Measurements from ENCODE around the gene TYMP. TPM values are rescaled to one million over a fixed set of nuclear protein-coding genes. Genes with fewer than 3 reads are reported as not detected.

The TYMP gene
- total and polyA plus RNA-seq, 2 donors = 97.3 to 156 TPM

DNA sequence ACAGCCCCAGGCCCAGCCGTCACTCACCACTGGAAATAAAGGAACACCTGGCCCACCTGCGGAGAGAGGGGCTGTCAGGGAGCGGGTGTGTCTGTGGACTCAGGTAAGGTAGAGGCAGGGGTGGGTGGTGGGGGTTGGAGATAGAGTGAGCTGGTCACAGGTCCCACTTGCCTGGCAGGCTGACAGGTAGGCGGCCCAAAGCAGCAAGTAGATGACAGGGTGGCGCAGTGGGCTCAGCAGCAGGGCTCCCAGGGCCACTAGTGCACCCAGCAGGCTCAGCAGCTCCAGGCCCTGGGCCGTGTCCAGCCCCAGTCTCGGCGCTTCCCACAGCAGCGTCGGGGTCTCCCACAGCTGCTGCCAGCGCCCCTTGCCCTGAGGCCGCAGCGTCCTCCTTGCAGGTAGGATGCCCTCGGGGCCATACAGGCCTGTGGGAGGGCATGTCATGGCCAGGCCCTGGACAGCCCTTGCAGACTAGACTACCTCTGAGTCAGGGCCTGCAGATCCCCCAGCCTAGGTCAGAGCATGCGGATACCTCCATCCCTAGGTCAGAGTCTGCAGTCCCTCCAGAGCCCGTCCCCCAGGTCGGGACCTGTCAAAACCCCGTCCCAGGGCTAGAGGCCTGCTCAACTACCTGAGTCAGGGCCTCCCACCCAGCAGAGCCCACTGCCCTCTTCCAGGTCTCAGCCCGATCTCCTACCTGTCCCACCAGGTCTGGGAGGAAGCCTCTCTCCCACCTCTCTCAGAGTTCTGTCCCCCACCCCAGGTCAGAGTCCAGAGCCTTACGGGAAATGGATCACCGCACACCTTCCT is 23.0 kb downstream of the TYMP start:
- DNase-seq (ENCODE audit: low read depth in 6 of 9, low spot score in 9 of 9) = no peak
- Histone ChIP-seq H3K4me3 (ENCODE audit: low read length in 2 of 2) (peak overlapping the region; percentile 92 to 96), H3K4me1 (ENCODE audit: control insufficient read depth in 2 of 2, insufficient read depth in 2 of 2, low read length in 2 of 2) (peaks cover 17 to 26% of the 10 kb centered on the region in 2 donors), H3K9me3 (ENCODE audit: control insufficient read depth in 2 of 2, insufficient read depth in 1 of 2, low read length in 1 of 2) (no peaks in the 10 kb centered on the region), H3K36me3 (ENCODE audit: control insufficient read depth in 2 of 2, insufficient read depth in 2 of 2, low read length in 1 of 2) (peaks cover 21 to 44% of the 10 kb centered on the region in 2 donors), H3K27me3 (ENCODE audit: control insufficient read depth in 2 of 2, insufficient read depth in 1 of 2, low read length in 1 of 2) (no peaks in the 10 kb centered on the region), H3K27ac (ENCODE audit: low read depth in 1 of 2, low read length in 1 of 2) (peak overlapping the region; percentile 81 to 92)
- WGBS = 59% methylated on average over 21 of the region's 21 CpGs

DNA sequence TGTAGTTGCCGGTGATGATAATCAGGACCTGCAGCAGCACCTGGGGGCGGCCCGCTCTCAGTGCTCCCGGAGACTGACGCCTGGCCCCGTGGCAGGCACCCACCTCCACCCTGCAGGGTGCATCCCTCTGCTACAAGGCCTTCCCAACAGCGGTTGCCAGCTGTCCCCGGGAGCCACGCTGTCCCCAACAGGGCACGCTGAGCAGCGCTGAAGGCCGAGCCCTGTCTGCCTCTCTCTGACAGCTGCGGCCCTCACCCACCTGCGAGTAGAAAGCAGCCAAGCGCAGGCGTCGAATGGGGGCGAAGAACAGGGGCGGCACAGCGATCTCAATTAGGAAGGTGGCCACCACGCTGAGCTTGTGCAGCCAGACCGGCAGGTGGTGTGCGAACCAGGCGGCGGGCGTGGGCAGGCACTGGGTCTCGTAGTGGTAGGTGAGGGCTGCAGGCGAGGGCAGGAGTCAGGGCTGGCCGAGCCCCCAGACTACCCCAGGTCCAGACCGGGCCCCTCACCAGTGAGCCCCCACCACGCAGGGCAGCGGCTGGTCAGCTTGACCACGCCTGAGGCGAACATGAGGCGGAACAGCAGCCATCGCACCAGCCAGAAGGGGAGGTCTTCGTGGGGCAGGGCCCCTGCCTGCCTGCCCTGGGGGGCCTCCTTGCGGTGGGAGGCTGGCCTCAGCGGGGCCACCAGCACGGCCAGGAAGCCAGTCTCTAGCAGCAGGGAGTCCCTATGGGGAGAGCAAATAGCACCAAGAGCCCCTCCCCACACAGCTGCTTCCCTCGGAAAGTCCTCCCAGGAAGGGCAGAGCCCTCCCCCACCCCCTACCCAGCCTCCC is 23.8 kb downstream of the TYMP start:
- Histone ChIP-seq H3K27me3 (ENCODE audit: control insufficient read depth in 2 of 2, insufficient read depth in 1 of 2, low read length in 1 of 2) (no peaks in the 10 kb centered on the region), H3K9me3 (ENCODE audit: control insufficient read depth in 2 of 2, insufficient read depth in 1 of 2, low read length in 1 of 2) (no peaks in the 10 kb centered on the region), H3K27ac (ENCODE audit: low read depth in 1 of 2, low read length in 1 of 2) (no peak overlapping the region), H3K4me3 (ENCODE audit: low read length in 2 of 2) (peak overlapping the region; percentile 92 to 96), H3K4me1 (ENCODE audit: control insufficient read depth in 2 of 2, insufficient read depth in 2 of 2, low read length in 2 of 2) (peaks cover 17 to 26% of the 10 kb centered on the region in 2 donors), H3K36me3 (ENCODE audit: control insufficient read depth in 2 of 2, insufficient read depth in 2 of 2, low read length in 1 of 2) (peaks cover 21 to 44% of the 10 kb centered on the region in 2 donors)
- no peak for DNase-seq (ENCODE audit: low read depth in 6 of 9, low spot score in 9 of 9)
- 95% methylated on average over 41 of the region's 41 CpGs for WGBS

DNA sequence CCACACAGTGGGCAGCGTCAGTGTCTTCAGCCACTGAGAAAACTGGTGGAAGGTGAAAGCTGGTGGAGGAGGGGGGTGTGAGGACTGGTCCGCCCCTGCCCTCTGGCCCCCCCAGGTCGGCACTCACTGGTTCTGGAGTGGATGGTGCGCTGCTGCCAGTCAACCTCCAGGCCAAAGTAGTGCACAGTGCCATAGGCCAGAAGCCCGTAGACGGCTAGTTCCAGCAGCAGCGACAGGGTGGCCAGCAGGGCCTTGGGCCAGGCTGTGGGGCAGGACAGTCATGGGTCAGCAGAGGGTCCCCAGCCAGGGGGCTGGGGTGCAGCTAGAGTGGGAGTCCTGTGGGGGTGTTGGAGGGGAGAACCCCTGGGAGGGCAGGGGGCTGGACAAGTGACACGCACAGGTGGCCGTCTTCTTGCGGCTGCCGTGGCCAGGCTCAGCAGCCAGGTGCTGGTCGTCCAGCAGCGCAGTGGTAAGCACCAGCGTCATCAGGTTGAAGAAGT is 24.5 kb downstream of the TYMP start:
- no peaks in the 10 kb centered on the region for H3K27me3 ChIP-seq (ENCODE audit: control insufficient read depth in 2 of 2, insufficient read depth in 1 of 2, low read length in 1 of 2)
- peaks cover 17 to 26% of the 10 kb centered on the region in 2 donors for H3K4me1 ChIP-seq (ENCODE audit: control insufficient read depth in 2 of 2, insufficient read depth in 2 of 2, low read length in 2 of 2)
- H3K27ac ChIP-seq (ENCODE audit: low read depth in 1 of 2, low read length in 1 of 2) = no peak overlapping the region
- H3K9me3 ChIP-seq (ENCODE audit: control insufficient read depth in 2 of 2, insufficient read depth in 1 of 2, low read length in 1 of 2) = no peaks in the 10 kb centered on the region
- 94% methylated on average over 14 of the region's 14 CpGs for WGBS
- DNase-seq (ENCODE audit: low read depth in 6 of 9, low spot score in 9 of 9) = no peak
- H3K36me3 ChIP-seq (ENCODE audit: control insufficient read depth in 2 of 2, insufficient read depth in 2 of 2, low read length in 1 of 2) = peaks cover 21 to 41% of the 10 kb centered on the region in 2 donors
- H3K4me3 ChIP-seq (ENCODE audit: low read length in 2 of 2) = no peak overlapping the region

DNA sequence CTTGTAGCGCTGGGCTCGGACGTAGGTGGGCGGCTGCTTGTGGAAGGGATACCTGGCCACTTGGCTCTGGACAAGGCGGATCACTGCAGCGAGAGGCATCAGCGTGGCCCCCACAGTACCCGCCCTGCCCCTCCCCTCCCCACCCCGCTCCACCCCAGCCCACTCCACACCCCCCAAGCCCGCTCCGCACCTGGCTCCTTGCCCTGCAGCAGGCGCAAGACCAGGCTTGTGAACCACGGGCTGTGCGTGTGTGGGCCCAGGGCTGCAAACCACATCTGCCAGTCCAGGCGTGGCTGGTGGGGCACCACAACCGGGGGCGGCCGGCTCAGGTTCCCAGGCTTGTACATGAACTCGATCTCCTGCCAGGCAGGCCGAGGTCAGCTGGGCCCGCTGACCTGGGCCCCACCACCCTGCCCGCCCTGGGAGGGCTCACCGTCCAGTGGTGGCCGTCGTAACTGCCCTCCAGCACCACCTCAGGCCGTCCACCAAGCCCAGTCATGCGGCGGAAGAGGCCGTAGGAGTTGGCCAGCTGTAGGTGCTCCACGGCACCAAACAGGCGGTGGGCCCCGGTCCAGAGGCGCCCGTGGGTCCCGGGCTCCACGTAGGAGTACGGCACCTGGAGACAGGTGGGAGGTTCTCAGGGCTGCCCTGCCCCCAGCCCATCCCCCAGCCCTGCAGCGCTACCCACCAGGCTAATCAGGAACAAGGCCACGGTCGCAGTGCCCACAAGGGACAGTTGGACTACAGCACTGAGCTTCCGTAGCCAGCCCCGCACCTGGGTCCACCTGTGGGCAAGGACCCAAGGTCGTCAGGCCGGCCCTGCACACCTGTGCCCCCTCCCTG is 25.2 kb downstream of the TYMP start:
- Histone ChIP-seq H3K36me3 (ENCODE audit: control insufficient read depth in 2 of 2, insufficient read depth in 2 of 2, low read length in 1 of 2) (peaks cover 21 to 41% of the 10 kb centered on the region in 2 donors), H3K4me3 (ENCODE audit: low read length in 2 of 2) (no peak overlapping the region), H3K9me3 (ENCODE audit: control insufficient read depth in 2 of 2, insufficient read depth in 1 of 2, low read length in 1 of 2) (no peaks in the 10 kb centered on the region), H3K4me1 (ENCODE audit: control insufficient read depth in 2 of 2, insufficient read depth in 2 of 2, low read length in 2 of 2) (peaks cover 17 to 24% of the 10 kb centered on the region in 2 donors), H3K27ac (ENCODE audit: low read depth in 1 of 2, low read length in 1 of 2) (no peak overlapping the region), H3K27me3 (ENCODE audit: control insufficient read depth in 2 of 2, insufficient read depth in 1 of 2, low read length in 1 of 2) (no peaks in the 10 kb centered on the region)
- 92% methylated on average over 44 of the region's 44 CpGs for WGBS
- no peak for DNase-seq (ENCODE audit: low read depth in 6 of 9, low spot score in 9 of 9)

DNA sequence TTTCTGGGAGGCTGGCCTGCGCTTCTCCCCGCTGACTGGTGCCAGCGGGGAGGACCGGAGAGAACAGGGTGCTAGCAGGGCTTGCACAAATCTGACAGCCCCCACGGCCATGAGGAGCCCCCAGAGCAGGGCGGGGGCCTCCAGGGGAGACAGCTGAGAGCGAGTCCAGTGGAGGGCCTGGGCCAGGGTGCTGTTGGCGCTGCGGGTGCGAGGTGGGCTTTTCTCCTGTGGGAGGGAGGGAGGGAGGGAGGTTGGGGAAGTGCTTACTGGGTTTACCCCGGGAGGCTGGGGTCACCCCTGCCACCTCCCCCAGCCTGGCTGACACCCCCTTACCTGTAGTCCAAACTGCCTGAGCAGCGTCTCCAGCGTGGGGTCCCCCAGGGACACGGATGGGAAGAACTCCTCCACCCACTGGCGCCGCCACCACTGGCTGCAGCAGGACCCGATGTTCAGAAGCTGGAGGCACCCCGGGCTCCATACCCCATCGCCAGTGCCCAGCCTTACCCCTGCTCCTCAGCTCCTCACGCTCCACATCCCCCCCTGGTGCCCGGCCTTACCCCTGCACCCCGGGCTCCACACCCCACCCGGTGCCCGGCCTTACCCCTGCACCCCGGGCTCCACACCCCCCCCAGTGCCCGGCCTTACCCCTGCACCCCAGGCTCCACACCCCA is 26.2 kb downstream of the TYMP start:
- H3K36me3 ChIP-seq (ENCODE audit: control insufficient read depth in 2 of 2, insufficient read depth in 2 of 2, low read length in 1 of 2) = peaks cover 21 to 41% of the 10 kb centered on the region in 2 donors
- no peak for DNase-seq (ENCODE audit: low read depth in 6 of 9, low spot score in 9 of 9)
- no peaks in the 10 kb centered on the region for H3K9me3 ChIP-seq (ENCODE audit: control insufficient read depth in 2 of 2, insufficient read depth in 1 of 2, low read length in 1 of 2)
- H3K4me1 ChIP-seq (ENCODE audit: control insufficient read depth in 2 of 2, insufficient read depth in 2 of 2, low read length in 2 of 2) = peaks cover 10 to 14% of the 10 kb centered on the region in 2 donors
- H3K4me3 ChIP-seq (ENCODE audit: low read length in 2 of 2) = no peak overlapping the region
- no peak overlapping the region for H3K27ac ChIP-seq (ENCODE audit: low read depth in 1 of 2, low read length in 1 of 2)
- H3K27me3 ChIP-seq (ENCODE audit: control insufficient read depth in 2 of 2, insufficient read depth in 1 of 2, low read length in 1 of 2) = no peaks in the 10 kb centered on the region
- WGBS = 94% methylated on average over 26 of the region's 26 CpGs

DNA sequence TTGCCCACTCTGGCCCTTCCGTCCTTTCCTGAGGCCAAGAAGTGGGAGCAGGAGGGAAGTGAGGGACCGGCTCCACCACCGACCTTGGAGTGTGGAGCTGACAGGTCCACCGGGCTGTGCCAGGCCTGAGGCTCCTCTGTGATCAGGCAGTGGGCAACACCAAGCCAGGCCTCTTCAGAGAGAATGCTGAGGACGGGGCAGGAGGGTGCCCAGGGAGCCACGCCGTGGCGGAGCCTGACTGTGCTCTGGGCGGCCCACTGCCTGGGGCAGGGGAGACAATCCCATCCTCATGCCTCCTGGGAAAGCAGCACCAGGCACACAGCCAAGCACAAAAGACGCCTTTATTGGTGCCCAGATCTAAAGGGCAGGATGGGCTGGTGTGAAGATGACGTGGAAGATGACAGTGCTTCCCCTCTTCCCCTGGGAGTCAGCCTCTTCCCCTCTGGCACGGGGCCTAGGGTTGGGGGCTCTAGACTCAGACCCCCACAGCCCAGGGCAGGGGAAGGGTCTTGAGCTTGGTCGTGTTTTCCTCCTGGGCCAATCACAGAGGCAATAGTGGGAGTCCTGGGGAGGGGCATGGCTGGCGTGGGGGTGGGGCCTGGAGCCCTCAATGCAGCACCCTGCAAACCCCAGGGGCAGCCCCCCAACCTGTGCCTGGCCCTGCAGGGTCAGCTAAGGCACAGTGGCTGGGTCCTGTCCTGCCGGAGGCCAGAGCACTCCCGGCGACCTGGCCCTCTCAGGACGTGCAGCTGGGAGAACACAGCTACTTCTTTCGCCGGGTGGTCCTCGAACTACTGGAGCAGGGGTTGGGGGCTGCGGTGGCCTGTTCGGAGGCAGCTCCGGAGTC is 27.0 kb downstream of the TYMP start:
- Histone ChIP-seq H3K4me1 (ENCODE audit: control insufficient read depth in 2 of 2, insufficient read depth in 2 of 2, low read length in 2 of 2) (peaks cover 10 to 12% of the 10 kb centered on the region in 2 donors), H3K27me3 (ENCODE audit: control insufficient read depth in 2 of 2, insufficient read depth in 1 of 2, low read length in 1 of 2) (no peaks in the 10 kb centered on the region), H3K9me3 (ENCODE audit: control insufficient read depth in 2 of 2, insufficient read depth in 1 of 2, low read length in 1 of 2) (no peaks in the 10 kb centered on the region), H3K4me3 (ENCODE audit: low read length in 2 of 2) (no peak overlapping the region), H3K27ac (ENCODE audit: low read depth in 1 of 2, low read length in 1 of 2) (no peak overlapping the region), H3K36me3 (ENCODE audit: control insufficient read depth in 2 of 2, insufficient read depth in 2 of 2, low read length in 1 of 2) (peaks cover 21 to 41% of the 10 kb centered on the region in 2 donors)
- 97% methylated on average over 24 of the region's 24 CpGs for WGBS
- DNase-seq (ENCODE audit: low read depth in 6 of 9, low spot score in 9 of 9) = no peak

DNA sequence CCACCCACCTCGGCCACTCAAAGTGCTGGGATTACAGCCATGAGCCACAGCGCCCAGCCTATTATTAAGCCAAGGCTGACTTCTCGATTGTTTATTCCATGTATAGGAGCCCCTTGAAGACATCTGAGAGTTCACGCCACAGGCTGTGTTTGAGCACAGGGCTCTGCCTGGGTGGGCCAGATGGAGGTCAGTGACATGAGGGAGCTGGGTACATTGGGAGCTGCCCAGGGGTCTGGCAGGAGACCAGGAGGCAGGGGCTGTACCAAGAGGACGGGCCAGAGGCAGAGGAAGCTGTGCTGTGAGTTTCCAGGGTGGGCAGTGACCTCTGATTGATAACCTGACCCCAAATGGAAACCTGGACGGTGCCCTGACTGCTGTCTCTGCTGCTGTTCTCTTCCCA is 27.7 kb downstream of the TYMP start:
- DNase-seq (ENCODE audit: low read depth in 6 of 9, low spot score in 9 of 9) = no peak
- no peaks in the 10 kb centered on the region for H3K9me3 ChIP-seq (ENCODE audit: control insufficient read depth in 2 of 2, insufficient read depth in 1 of 2, low read length in 1 of 2)
- 96% methylated on average over 6 of the region's 6 CpGs for WGBS
- no peak overlapping the region for H3K27ac ChIP-seq (ENCODE audit: low read depth in 1 of 2, low read length in 1 of 2)
- H3K36me3 ChIP-seq (ENCODE audit: control insufficient read depth in 2 of 2, insufficient read depth in 2 of 2, low read length in 1 of 2) = peaks cover 21 to 41% of the 10 kb centered on the region in 2 donors
- peaks cover 10 to 12% of the 10 kb centered on the region in 2 donors for H3K4me1 ChIP-seq (ENCODE audit: control insufficient read depth in 2 of 2, insufficient read depth in 2 of 2, low read length in 2 of 2)
- no peaks in the 10 kb centered on the region for H3K27me3 ChIP-seq (ENCODE audit: control insufficient read depth in 2 of 2, insufficient read depth in 1 of 2, low read length in 1 of 2)
- H3K4me3 ChIP-seq (ENCODE audit: low read length in 2 of 2) = no peak overlapping the region

DNA sequence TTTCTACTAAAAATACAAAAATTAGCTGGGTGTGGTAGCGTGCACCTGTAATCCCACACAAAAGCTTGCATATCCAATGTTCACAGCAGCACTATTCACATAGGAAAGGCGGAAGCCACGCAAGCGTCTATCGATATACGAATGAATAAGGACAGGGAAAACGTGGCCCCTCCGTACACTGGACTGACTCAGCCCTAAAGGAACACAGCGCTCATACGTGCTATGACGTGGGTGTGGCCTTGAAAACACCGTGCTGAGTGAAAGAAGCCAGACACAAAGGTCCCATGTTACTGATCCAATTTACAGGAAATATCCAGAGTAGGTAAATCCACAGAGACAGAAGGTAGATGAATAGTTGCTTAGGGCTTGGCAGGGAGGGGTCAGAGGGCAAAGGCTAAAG is 29.4 kb downstream of the TYMP start:
- DNase-seq (ENCODE audit: low read depth in 6 of 9, low spot score in 9 of 9) = no peak
- no peak overlapping the region for H3K27ac ChIP-seq (ENCODE audit: low read depth in 1 of 2, low read length in 1 of 2)
- no peaks in the 10 kb centered on the region for H3K9me3 ChIP-seq (ENCODE audit: control insufficient read depth in 2 of 2, insufficient read depth in 1 of 2, low read length in 1 of 2)
- H3K4me1 ChIP-seq (ENCODE audit: control insufficient read depth in 2 of 2, insufficient read depth in 2 of 2, low read length in 2 of 2) = no peaks in the 10 kb centered on the region
- no peak overlapping the region for H3K4me3 ChIP-seq (ENCODE audit: low read length in 2 of 2)
- H3K36me3 ChIP-seq (ENCODE audit: control insufficient read depth in 2 of 2, insufficient read depth in 2 of 2, low read length in 1 of 2) = peaks cover 17 to 35% of the 10 kb centered on the region in 2 donors
- WGBS = 98% methylated on average over 12 of the region's 12 CpGs
- H3K27me3 ChIP-seq (ENCODE audit: control insufficient read depth in 2 of 2, insufficient read depth in 1 of 2, low read length in 1 of 2) = no peaks in the 10 kb centered on the region

Measured in thymus (tissue), 11 donors.